GM10266 (cell line): ENCODE results near the gene PRDM13.

Experiments used
- DNase-seq: peaks from one replicate; pipeline ENCODE4 v3.0.0; 2012; ENCODE audit errors: extremely low spot score
- CTCF ChIP-seq: IDR thresholded peaks from 2 replicates; pipeline ENCODE4 v1.5.1; 2012; ENCODE audit warnings: mild to moderate bottlenecking, low read depth; ENCODE audit not compliant: control insufficient read depth, insufficient read depth; ENCODE audit errors: missing control alignments

Gene PRDM13

GRCh38 chr6:99611148-99611547, 4.5 kb downstream of the PRDM13 start:
- peak; percentile 80 for DNase-seq
- TF ChIP-seq CTCF, result no peak

DNA sequence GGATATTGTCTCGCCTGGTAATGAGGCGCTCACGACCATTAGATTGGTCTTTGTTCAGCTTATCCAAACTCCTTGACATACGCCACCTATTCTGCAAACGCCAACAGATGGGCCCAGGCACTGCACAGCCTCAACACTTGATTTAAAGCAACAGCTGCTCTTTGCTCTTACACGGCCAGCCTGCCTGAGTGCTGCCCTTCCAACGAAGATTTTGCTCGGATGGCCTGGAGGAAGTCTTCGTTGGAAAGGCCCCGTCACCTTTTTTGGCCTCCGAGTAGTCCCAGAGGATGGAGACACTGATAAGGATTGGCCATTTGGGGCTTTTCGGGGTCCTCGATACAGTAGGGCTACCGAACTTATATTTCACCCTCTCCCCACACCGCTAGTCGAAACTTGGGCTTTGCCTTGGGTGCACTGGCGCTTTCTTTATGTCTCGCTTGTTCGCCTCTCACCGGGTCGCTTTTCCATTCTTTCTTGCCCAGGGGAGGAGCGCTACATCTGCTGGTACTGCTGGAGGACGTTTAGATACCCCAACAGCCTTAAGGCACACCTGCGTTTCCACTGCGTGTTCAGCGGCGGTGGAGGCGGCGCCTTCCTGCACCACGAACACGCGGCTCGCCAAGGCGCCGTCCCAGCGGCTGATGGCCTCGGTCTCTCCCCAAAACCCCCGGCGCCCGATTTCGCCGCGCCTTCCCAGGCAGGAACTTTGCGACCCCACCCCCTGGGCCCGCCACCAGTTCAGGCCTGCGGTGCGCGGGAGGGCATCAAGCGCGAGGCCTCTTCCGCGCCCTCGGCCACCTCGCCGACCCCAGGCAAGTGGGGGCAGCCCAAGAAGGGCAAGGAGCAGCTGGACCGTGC, 6.1 kb downstream of the PRDM13 start:
- no peak for DNase-seq
- no peak for TF ChIP-seq CTCF

DNA sequence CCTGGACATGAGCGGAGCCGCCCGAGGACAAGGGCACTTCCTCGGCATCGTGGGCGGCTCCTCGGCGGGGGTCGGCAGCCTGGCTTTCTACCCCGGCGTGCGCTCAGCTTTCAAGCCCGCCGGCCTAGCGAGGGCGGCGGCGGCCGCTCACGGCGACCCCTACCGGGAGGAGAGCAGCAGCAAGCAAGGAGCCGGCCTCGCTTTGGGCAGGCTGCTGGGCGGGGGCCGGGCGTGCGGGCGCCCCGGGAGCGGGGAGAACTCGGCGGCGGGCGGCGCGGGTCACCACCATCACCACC, 6.7 kb downstream of the PRDM13 start:
- TF ChIP-seq CTCF, result peak; percentile 73
- peak; percentile 85 for DNase-seq

- TF ChIP-seq CTCF, result no peak
- DNase-seq, result peak; percentile 80
These were observed 7.2 kb downstream of the PRDM13 start for GRCh38 chr6:99613705-99614429.

- DNase-seq, result no peak
- TF ChIP-seq CTCF, result no peak
These were observed 8.0 kb downstream of the PRDM13 start for GRCh38 chr6:99614430-99615186.

- DNase-seq, result no peak
- TF ChIP-seq CTCF, result no peak
These were observed 10.5 kb downstream of the PRDM13 start for GRCh38 chr6:99617131-99617530.
